ENCODE results near the gene CES4A.
A peak's percentile ranks its signal among the peaks of the same experiment; 100 is the strongest.

CES4A gene

GRCh38 chr16:67013823-67014633, 25.6 kb downstream of the CES4A start:
- H3K27ac ChIP-seq: no peak overlapping the region
- POLR2A ChIA-PET (ENCODE audit: low non-redundant PET): interaction anchor here (0.5 to 0.6 kb wide), 2 partner anchors 8 to 63 kb away, joined by 3 to 5 read pairs; no protein-coding TSS in a partner anchor
- peak; percentile 44 for DNase-seq (ENCODE audit: low spot score)
- TF ChIP-seq, protein P1, sequence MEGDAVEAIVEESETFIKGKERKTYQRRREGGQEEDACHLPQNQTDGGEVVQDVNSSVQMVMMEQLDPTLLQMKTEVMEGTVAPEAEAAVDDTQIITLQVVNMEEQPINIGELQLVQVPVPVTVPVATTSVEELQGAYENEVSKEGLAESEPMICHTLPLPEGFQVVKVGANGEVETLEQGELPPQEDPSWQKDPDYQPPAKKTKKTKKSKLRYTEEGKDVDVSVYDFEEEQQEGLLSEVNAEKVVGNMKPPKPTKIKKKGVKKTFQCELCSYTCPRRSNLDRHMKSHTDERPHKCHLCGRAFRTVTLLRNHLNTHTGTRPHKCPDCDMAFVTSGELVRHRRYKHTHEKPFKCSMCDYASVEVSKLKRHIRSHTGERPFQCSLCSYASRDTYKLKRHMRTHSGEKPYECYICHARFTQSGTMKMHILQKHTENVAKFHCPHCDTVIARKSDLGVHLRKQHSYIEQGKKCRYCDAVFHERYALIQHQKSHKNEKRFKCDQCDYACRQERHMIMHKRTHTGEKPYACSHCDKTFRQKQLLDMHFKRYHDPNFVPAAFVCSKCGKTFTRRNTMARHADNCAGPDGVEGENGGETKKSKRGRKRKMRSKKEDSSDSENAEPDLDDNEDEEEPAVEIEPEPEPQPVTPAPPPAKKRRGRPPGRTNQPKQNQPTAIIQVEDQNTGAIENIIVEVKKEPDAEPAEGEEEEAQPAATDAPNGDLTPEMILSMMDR (conservative IDR thresholded peaks at IDR 0.05; ENCODE audit: low read depth): peak; percentile 30
- CTCF ChIA-PET: interaction anchor here (0.6 to 2.0 kb wide), 7 partner anchors 26 to 467 kb away, joined by 3 to 18 read pairs (median 3); partner anchors contain the start of gene ATP6V0D1

GRCh38 chr16:67014634-67015312, 26.4 kb downstream of the CES4A start:
- H3K27ac ChIP-seq: no peak overlapping the region
- ChIA-PET CTCF (interaction anchor here (0.6 to 2.0 kb wide), 5 partner anchors 25 to 275 kb away, joined by 3 to 18 read pairs (median 3); no protein-coding TSS in a partner anchor), POLR2A (ENCODE audit: low non-redundant PET) (no interaction called here)
- TF ChIP-seq, protein P1 (conservative IDR thresholded peaks at IDR 0.05; ENCODE audit: low read depth): no peak
- no peak for DNase-seq (ENCODE audit: low spot score)

DNA sequence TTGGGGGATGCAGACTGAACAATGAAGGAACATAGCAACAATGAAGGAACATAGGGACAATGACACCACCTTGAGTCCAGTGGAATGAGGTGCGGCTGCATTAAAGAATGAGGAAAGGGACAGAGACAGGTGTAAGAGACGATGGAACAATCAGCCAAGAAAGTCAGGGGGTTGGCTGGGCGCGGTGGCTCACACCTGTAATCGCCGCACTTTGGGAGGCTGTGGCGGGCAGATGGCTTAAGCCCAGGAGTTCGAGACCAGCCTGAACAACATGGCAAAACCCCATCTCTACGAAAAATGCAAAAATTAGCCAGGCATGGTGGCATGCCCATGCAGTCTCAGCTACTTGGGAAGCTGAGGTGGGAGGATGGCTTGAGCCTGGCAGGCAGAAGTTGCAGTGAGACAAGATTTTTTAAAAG, 26.9 kb downstream of the CES4A start:
- DNase-seq (ENCODE audit: low spot score): no peak
- no peak overlapping the region for H3K27ac ChIP-seq
- TF ChIP-seq, protein P1 (conservative IDR thresholded peaks at IDR 0.05; ENCODE audit: low read depth): no peak
- CTCF ChIA-PET: interaction anchor here (0.7 to 1.5 kb wide), 2 partner anchors 86 to 98 kb away, joined by 3 to 8 read pairs; no protein-coding TSS in a partner anchor
- POLR2A ChIA-PET (ENCODE audit: low non-redundant PET): no interaction called here

DNA sequence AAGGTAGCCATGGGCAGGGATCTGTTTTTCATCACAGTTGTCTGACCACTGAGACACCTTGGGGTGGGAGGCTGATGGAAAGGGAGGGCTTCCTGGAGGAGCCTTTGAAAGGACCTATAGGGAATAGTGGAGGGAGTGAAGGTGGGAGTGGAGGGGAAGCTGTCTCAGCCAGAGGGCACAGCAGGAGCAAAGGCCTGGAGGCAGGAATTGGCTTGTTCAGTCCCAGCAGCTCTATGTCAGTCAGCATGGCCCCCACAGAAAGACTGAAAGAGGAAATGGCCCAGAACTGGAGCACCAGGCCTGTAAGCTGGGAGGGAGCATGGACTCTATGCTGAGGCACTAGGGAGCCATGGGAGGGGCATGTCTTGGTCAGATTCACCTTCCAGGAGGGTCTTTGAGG, 27.8 kb downstream of the CES4A start:
- H3K27ac ChIP-seq: no peak overlapping the region
- no peak for DNase-seq (ENCODE audit: low spot score)
- TF ChIP-seq, protein P1 (conservative IDR thresholded peaks at IDR 0.05; ENCODE audit: low read depth): no peak
- ChIA-PET CTCF (interaction anchor here (0.6 to 1.5 kb wide), 6 partner anchors 9 to 158 kb away, joined by 3 to 8 read pairs (median 4); no protein-coding TSS in a partner anchor), POLR2A (ENCODE audit: low non-redundant PET) (no interaction called here)

GRCh38 chr16:67016681-67017420, 28.5 kb downstream of the CES4A start:
- TF ChIP-seq, protein P1 (conservative IDR thresholded peaks at IDR 0.05; ENCODE audit: low read depth): no peak
- peak overlapping the region; percentile 38 for H3K27ac ChIP-seq
- no peak for DNase-seq (ENCODE audit: low spot score)
- ChIA-PET POLR2A (ENCODE audit: low non-redundant PET) (no interaction called here), CTCF (interaction anchor here (0.6 to 3.1 kb wide), 12 partner anchors 9 to 158 kb away, joined by 3 to 27 read pairs (median 4); no protein-coding TSS in a partner anchor)

GRCh38 chr16:67017421-67017750, 29.0 kb downstream of the CES4A start:
- POLR2A ChIA-PET (ENCODE audit: low non-redundant PET): no interaction called here
- TF ChIP-seq, protein P1 (conservative IDR thresholded peaks at IDR 0.05; ENCODE audit: low read depth): no peak
- DNase-seq (ENCODE audit: low spot score): no peak
- peak overlapping the region; percentile 38 for H3K27ac ChIP-seq
- CTCF ChIA-PET: interaction anchor here (0.6 to 3.1 kb wide), 15 partner anchors 10 to 179 kb away, joined by 3 to 27 read pairs (median 3); no protein-coding TSS in a partner anchor
